Tibial nerve (tissue), 4 donors: ENCODE results near the gene STIM1.

Experiments used
- CTCF ChIP-seq, 5 experiments: fragments of 200-600 bp in 3 of 5; fragments of 450-650 bp in 2 of 5; sonication (generic) in 3 of 5; IDR thresholded peaks; one replicate each; pipeline ENCODE4 v1.5.1; 2016 to 2019; ENCODE audit warnings: antibody characterized with exemption in 5 of 5, mild to moderate bottlenecking in 3 of 5, moderate library complexity in 2 of 5
- EP300 ChIP-seq, 2 donors: sonication (generic); formaldehyde crosslinking; IDR thresholded peaks; one replicate each; pipeline ENCODE4 v1.6.1; 2017; ENCODE audit warnings: antibody characterized with exemption in 2 of 2, mild to moderate bottlenecking in 1 of 2

GRCh38 chr11:4103269-4103668 is 247.8 kb downstream of the STIM1 start:
- TF ChIP-seq EP300 (IDR thresholded peaks at IDR 0.05) (no peak), CTCF (IDR thresholded peaks at IDR 0.05) (no peak)
